Spinal cord (tissue), 10 donors: Measurements from ENCODE around the gene SH3BGRL3. TPM values are rescaled to one million over a fixed set of nuclear protein-coding genes. Genes with fewer than 3 reads are reported as not detected.

Experiments
- DNase-seq, 6 donors: peaks; one replicate each; pipeline versions ENCODE4 v3.0.0 to v3.0.0-alpha.2; 2013 to 2015; ENCODE audit warnings: low spot score in 6 of 6, low read depth in 4 of 6
- H3K27ac ChIP-seq: one replicate; pipeline ENCODE4 v1.5.1; 2013; ENCODE audit warnings: low read depth, low read length, control low read depth
- H3K27me3 ChIP-seq: one replicate; pipeline ENCODE4 v1.6.1; 2013; ENCODE audit warnings: low read length; ENCODE audit not compliant: control insufficient read depth, insufficient read depth
- H3K36me3 ChIP-seq: one replicate; pipeline ENCODE4 v1.6.1; 2013; ENCODE audit warnings: low read length; ENCODE audit not compliant: control insufficient read depth, insufficient read depth
- H3K4me1 ChIP-seq: one replicate; pipeline ENCODE4 v1.6.1; 2013; ENCODE audit warnings: low read length; ENCODE audit not compliant: control insufficient read depth, insufficient read depth
- H3K4me3 ChIP-seq: one replicate; pipeline ENCODE4 v1.5.1; 2013; ENCODE audit warnings: low read depth, low read length, control low read depth
- H3K9me3 ChIP-seq: one replicate; pipeline ENCODE4 v1.6.1; 2013; ENCODE audit warnings: low read length; ENCODE audit not compliant: control insufficient read depth, insufficient read depth
- WGBS: methylation state at CpG from one replicate; pipeline ENCODE4 v1.1.5; 2013; ENCODE audit warnings: missing lambda C conversion rate; ENCODE audit not compliant: insufficient coverage; 5-methylcytosine and 5-hydroxymethylcytosine counted together
- polyA plus RNA-seq, 2 donors: library from polyadenylated mRNA; unstranded; fragments of 120-200 nt; gene quantifications; one replicate each; pipeline ENCODE4 v1.2.1, GENCODE V29; 2013; ENCODE audit not compliant: insufficient read length in 2 of 2
- total RNA-seq, 2 donors: library from RNA; depleted of rRNA in 1 of 2; stranded (reverse); fragments of 120-200 nt in 1 of 2; fragments of >200 nt in 1 of 2; gene quantifications; one replicate each; pipeline versions ENCODE4 v1.2.3 to v1.2.4, GENCODE V29; 2013 to 2014
- donor health status: healthy.

SH3BGRL3 gene
- total and polyA plus RNA-seq, 4 donors, result 12.4 to 228 (median 136) TPM

GRCh38 chr1:26296340-26297056, 16.6 kb downstream of the SH3BGRL3 start:
- H3K27ac ChIP-seq, result no peak overlapping the region
- no peak overlapping the region for H3K4me3 ChIP-seq
- 89% methylated on average over 16 of the region's 16 CpGs for WGBS
- H3K4me1 ChIP-seq, result no peaks in the 10 kb centered on the region
- DNase-seq, result no peak
- peaks cover 59% of the 10 kb centered on the region for H3K36me3 ChIP-seq
- no peaks in the 10 kb centered on the region for H3K9me3 ChIP-seq
- H3K27me3 ChIP-seq, result no peaks in the 10 kb centered on the region

GRCh38 chr1:26297057-26297790, 17.3 kb downstream of the SH3BGRL3 start:
- H3K27ac ChIP-seq, result no peak overlapping the region
- no peak for DNase-seq
- peaks cover 52% of the 10 kb centered on the region for H3K36me3 ChIP-seq
- H3K27me3 ChIP-seq, result no peaks in the 10 kb centered on the region
- no peaks in the 10 kb centered on the region for H3K4me1 ChIP-seq
- no peak overlapping the region for H3K4me3 ChIP-seq
- no peaks in the 10 kb centered on the region for H3K9me3 ChIP-seq
- WGBS, result 96% methylated on average over 11 of the region's 12 CpGs

GRCh38 chr1:26297791-26298124, 17.9 kb downstream of the SH3BGRL3 start:
- 91% methylated on average over 5 of the region's 6 CpGs for WGBS
- Histone ChIP-seq H3K27ac (no peak overlapping the region), H3K9me3 (no peaks in the 10 kb centered on the region), H3K4me1 (no peaks in the 10 kb centered on the region), H3K27me3 (no peaks in the 10 kb centered on the region), H3K36me3 (peaks cover 51% of the 10 kb centered on the region), H3K4me3 (no peak overlapping the region)
- no peak for DNase-seq

- 93% methylated on average over 10 of the region's 11 CpGs for WGBS
- H3K27me3 ChIP-seq, result no peaks in the 10 kb centered on the region
- DNase-seq, result no peak
These were observed 20.8 kb downstream of the SH3BGRL3 start for GRCh38 chr1:26300578-26301275.

GRCh38 chr1:26302733-26303405, 23.0 kb downstream of the SH3BGRL3 start:
- no peak overlapping the region for H3K27ac ChIP-seq

More at GRCh38 chr1:26300578-26301275, 20.8 kb downstream of the SH3BGRL3 start:
- peaks cover 3% of the 10 kb centered on the region for H3K4me1 ChIP-seq
- H3K9me3 ChIP-seq, result no peaks in the 10 kb centered on the region
- H3K4me3 ChIP-seq, result no peak overlapping the region
- no peak overlapping the region for H3K27ac ChIP-seq
- peaks cover 36% of the 10 kb centered on the region for H3K36me3 ChIP-seq

GRCh38 chr1:26305667-26306289, 25.9 kb downstream of the SH3BGRL3 start:
- H3K27ac ChIP-seq, result no peak overlapping the region
- peaks cover 7% of the 10 kb centered on the region for H3K36me3 ChIP-seq
- no peaks in the 10 kb centered on the region for H3K27me3 ChIP-seq
- no peaks in the 10 kb centered on the region for H3K9me3 ChIP-seq
- H3K4me3 ChIP-seq, result peak overlapping the region; percentile 73
- WGBS, result 29% methylated on average over 8 of the region's 8 CpGs
- H3K4me1 ChIP-seq, result peaks cover 9% of the 10 kb centered on the region
- DNase-seq, result no peak

More at GRCh38 chr1:26302733-26303405, 23.0 kb downstream of the SH3BGRL3 start:
- Histone ChIP-seq H3K27me3 (no peaks in the 10 kb centered on the region), H3K9me3 (no peaks in the 10 kb centered on the region), H3K4me1 (peaks cover 9% of the 10 kb centered on the region), H3K36me3 (peaks cover 16% of the 10 kb centered on the region), H3K4me3 (no peak overlapping the region)
- 84% methylated on average over 6 of the region's 8 CpGs for WGBS
- DNase-seq, result no peak

GRCh38 chr1:26306290-26307229, 26.7 kb downstream of the SH3BGRL3 start, which contains the start of gene UBXN11:
TSS of gene UBXN11 (minus strand) at chr1:26306636. CDS start at chr1:26302883, 3,753 bp downstream.
- 0% methylated on average over 43 of the region's 51 CpGs for WGBS
- H3K4me1 ChIP-seq, result peaks cover 9% of the 10 kb centered on the region
- no peaks in the 10 kb centered on the region for H3K9me3 ChIP-seq
- peak; percentile 78 to 99 (median 88) for DNase-seq
- H3K36me3 ChIP-seq, result no peaks in the 10 kb centered on the region
- H3K4me3 ChIP-seq, result peak within 1 kb of the TSS; percentile 73
- H3K27ac ChIP-seq, result no peak within 1 kb of the TSS
- H3K27me3 ChIP-seq, result no peaks in the 10 kb centered on the region

GRCh38 chr1:26307363-26307781, 27.5 kb downstream of the SH3BGRL3 start:
- Histone ChIP-seq H3K9me3 (no peaks in the 10 kb centered on the region), H3K36me3 (no peaks in the 10 kb centered on the region), H3K27ac (no peak overlapping the region), H3K27me3 (no peaks in the 10 kb centered on the region), H3K4me3 (no peak overlapping the region), H3K4me1 (peaks cover 9% of the 10 kb centered on the region)
- no CpG with 5 or more reads among the region's 6 CpGs for WGBS
- no peak for DNase-seq
